Chondrocyte (in vitro differentiated cells): ENCODE measurements around the gene KRT33B. TPM values are rescaled to one million over a fixed set of nuclear protein-coding genes. Genes with fewer than 3 reads are reported as not detected.

Experiments used
- DNase-seq: peaks from one replicate; pipeline ENCODE4 v3.0.0; 2021; ENCODE audit warnings: mixed read lengths, low spot score
- H3K27ac Mint-ChIP-seq: one replicate; pipeline ENCODE4 v1.8.0; 2021; ENCODE audit warnings: mild to moderate bottlenecking, moderate library complexity, mixed read lengths; ENCODE audit not compliant: unreplicated experiment
- H3K27me3 Mint-ChIP-seq: 2 replicates; pipeline ENCODE4 v1.8.0; 2021; ENCODE audit warnings: low read depth, mixed read lengths
- H3K36me3 Mint-ChIP-seq: 2 replicates; pipeline ENCODE4 v1.8.0; 2021; ENCODE audit warnings: low read depth, mixed read lengths
- H3K4me1 Mint-ChIP-seq: 2 replicates; pipeline ENCODE4 v1.8.0; 2021; ENCODE audit warnings: low read depth, mild to moderate bottlenecking, mixed read lengths
- H3K4me3 Mint-ChIP-seq: one replicate; pipeline ENCODE4 v1.8.0; 2021; ENCODE audit warnings: mild to moderate bottlenecking, moderate library complexity, mixed read lengths; ENCODE audit not compliant: unreplicated experiment
- H3K9me3 Mint-ChIP-seq: 2 replicates; pipeline ENCODE4 v1.8.0; 2021; ENCODE audit warnings: low read depth, mixed read lengths
- total RNA-seq: library from RNA; stranded (reverse); gene quantifications from 3 replicates; pipeline ENCODE4 v1.2.1, GENCODE V29; 2021
- TF ChIP-seq, protein P1 (sequence below): fragments of 200-600 bp; sonication (generic); IDR thresholded peaks from 2 replicates; pipeline ENCODE4 v1.5.0; 2021; ENCODE audit warnings: antibody characterized with exemption, mild to moderate bottlenecking, moderate library complexity

Gene KRT33B
- total RNA-seq, 1 donor from 2014 or later = not detected

DNA sequence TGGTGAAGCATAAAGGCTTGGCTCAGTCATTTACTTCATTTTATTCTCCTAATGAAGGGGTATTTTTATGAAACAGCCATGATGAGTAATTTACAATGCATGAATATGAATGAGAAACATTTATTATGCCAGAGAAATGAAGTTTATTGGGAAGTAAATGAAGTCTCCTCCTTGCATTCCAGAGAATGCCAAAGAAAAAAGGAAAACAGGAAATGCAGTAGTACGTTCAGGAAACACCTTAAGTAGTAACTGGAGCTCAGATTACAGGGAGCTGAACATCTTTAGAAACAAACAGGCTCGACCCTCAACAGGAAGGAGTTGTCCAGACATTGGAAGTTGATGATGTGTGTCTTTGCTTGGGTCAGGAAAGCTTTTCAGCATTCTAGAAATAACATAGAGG, 7.9 kb upstream of the KRT33B start:
- H3K4me1 Mint-ChIP-seq = peaks cover 5% of the 10 kb centered on the region
- peaks cover 2% of the 10 kb centered on the region for H3K27me3 Mint-ChIP-seq
- TF ChIP-seq, protein P1, sequence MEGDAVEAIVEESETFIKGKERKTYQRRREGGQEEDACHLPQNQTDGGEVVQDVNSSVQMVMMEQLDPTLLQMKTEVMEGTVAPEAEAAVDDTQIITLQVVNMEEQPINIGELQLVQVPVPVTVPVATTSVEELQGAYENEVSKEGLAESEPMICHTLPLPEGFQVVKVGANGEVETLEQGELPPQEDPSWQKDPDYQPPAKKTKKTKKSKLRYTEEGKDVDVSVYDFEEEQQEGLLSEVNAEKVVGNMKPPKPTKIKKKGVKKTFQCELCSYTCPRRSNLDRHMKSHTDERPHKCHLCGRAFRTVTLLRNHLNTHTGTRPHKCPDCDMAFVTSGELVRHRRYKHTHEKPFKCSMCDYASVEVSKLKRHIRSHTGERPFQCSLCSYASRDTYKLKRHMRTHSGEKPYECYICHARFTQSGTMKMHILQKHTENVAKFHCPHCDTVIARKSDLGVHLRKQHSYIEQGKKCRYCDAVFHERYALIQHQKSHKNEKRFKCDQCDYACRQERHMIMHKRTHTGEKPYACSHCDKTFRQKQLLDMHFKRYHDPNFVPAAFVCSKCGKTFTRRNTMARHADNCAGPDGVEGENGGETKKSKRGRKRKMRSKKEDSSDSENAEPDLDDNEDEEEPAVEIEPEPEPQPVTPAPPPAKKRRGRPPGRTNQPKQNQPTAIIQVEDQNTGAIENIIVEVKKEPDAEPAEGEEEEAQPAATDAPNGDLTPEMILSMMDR = no peak
- no peak for DNase-seq
- no peaks in the 10 kb centered on the region for H3K36me3 Mint-ChIP-seq
- H3K27ac Mint-ChIP-seq = no peak overlapping the region
- no peak overlapping the region for H3K4me3 Mint-ChIP-seq
- peaks cover 7% of the 10 kb centered on the region for H3K9me3 Mint-ChIP-seq

DNA sequence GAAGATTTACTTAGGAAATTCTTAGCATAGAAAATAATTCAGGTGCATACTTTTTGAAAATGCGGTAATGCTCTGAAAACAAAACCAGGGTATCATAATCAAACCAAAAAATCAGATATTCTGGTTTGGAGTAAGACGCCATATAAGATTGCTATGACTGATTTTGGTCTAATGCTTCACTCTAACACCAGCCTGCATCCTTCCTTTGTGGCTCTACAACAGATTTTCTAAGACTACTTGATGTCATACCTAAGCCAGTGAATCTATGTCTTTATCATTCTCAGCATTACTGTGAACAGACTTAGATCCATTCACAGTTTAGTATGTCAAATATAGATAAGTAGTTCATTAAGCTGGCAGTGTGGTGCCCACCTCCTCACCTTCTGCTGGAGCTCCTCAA, 590 bp downstream of the KRT33B start:
- Mint-ChIP-seq H3K27me3 (no peaks in the 10 kb centered on the region), H3K27ac (no peak overlapping the region), H3K4me3 (no peak overlapping the region), H3K4me1 (peaks cover 6% of the 10 kb centered on the region), H3K36me3 (no peaks in the 10 kb centered on the region), H3K9me3 (peaks cover under 1% of the 10 kb centered on the region)
- TF ChIP-seq, protein P1 = no peak
- DNase-seq = no peak

DNA sequence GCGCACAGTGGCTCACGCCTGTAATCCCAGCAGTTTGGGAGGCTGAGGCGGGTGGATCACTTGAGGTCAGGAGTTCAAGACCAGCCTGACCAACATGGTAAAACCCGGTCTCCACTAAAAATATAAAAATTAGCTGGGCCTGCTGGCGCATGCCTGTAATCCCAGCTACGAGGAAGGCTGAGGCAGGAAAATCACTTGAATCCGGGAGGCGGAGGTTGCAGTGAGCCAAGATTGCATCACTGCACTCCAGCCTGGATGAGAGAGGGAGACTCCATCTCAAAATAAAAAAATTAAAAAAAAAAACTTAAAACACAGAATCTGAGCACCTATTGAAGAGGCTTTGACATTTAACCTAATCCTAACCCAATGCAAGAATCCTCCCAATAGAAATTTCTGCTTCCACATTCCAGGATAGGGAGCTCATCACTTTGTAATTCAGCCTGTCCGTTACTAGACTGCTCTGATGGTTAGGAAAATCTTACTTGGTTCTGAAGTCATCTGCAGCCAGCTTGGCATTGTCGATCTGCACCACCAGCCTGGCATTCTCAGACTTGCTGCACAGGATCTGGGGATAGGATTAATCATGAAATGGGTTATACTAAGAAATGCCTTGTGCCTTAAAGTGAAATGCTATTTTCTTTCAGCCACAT, 2.1 kb downstream of the KRT33B start:
- Mint-ChIP-seq H3K4me1 (peaks cover 6% of the 10 kb centered on the region), H3K27me3 (no peaks in the 10 kb centered on the region), H3K27ac (no peak overlapping the region), H3K4me3 (no peak overlapping the region), H3K36me3 (no peaks in the 10 kb centered on the region), H3K9me3 (no peaks in the 10 kb centered on the region)
- TF ChIP-seq, protein P1 = no peak
- no peak for DNase-seq

DNA sequence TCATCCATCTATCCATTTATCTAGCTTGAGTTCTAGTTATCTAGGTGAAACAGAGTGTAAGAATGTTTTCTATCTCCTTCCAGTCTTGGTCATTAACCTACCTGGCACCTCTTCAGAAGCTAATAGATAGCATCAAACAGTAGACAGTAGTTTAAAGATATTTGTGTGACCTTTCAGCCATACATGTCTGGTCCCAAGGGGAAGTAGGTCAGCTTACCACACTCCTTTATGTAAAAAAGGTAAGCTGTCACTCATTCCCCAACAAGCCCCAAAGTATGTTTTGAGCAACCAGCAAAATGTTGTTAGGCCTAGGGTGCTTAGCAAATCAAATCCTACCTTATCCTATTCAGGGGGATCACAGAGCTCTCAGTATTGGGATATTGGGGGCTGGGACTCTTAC, 3.5 kb downstream of the KRT33B start:
- no peaks in the 10 kb centered on the region for H3K9me3 Mint-ChIP-seq
- DNase-seq = no peak
- H3K4me1 Mint-ChIP-seq = peaks cover 6% of the 10 kb centered on the region
- TF ChIP-seq, protein P1 = no peak
- no peaks in the 10 kb centered on the region for H3K36me3 Mint-ChIP-seq
- H3K4me3 Mint-ChIP-seq = no peak overlapping the region
- H3K27me3 Mint-ChIP-seq = no peaks in the 10 kb centered on the region
- no peak overlapping the region for H3K27ac Mint-ChIP-seq

DNA sequence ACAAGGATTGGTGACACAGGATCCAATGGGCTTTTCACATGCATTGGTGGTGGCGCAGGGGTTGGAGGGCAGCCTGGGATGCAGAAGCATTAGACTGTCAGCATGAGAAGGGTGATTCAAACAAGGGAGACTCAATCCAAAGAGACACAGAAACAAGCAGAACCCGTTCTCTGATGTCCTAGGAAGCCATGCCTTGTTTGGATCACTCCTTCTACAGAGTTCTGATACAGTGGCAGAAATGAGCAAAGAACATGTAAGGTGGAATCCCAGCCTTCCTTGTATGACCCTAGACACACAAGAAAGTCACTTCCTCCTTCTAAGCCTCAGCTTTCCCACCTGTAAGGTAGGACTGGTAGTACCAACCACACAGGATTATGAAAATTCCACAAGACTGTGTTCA, 5.7 kb downstream of the KRT33B start:
- Mint-ChIP-seq H3K36me3 (no peaks in the 10 kb centered on the region), H3K9me3 (peaks cover 5% of the 10 kb centered on the region), H3K4me3 (no peak overlapping the region), H3K27me3 (no peaks in the 10 kb centered on the region), H3K4me1 (peaks cover 6% of the 10 kb centered on the region), H3K27ac (no peak overlapping the region)
- no peak for DNase-seq
- TF ChIP-seq, protein P1 = no peak
